HCEC 1CT (cell line): ENCODE measurements around the gene LETM1.

Experiments used
- DNase-seq: peaks from one replicate; pipeline ENCODE4 v3.0.0-alpha.2; 2017

Gene LETM1

GRCh38 chr4:1793496-1793840 lies 62.5 kb downstream of the LETM1 start:
- DNase-seq = no peak

GRCh38 chr4:1792832-1793495 lies 63.0 kb downstream of the LETM1 start, which contains the start of gene FGFR3:
FGFR3 (plus strand) TSS chr4:1793293; CDS start chr4:1793935, 642 bp downstream.
- DNase-seq = no peak

- DNase-seq = no peak
Observed at GRCh38 chr4:1792158-1792831, 63.7 kb downstream of the LETM1 start.

GRCh38 chr4:1790005-1790404 lies 66.0 kb downstream of the LETM1 start:
- DNase-seq = no peak

- DNase-seq = no peak
Observed at GRCh38 chr4:1789552-1789951, 66.4 kb downstream of the LETM1 start.

GRCh38 chr4:1788254-1788973 lies 67.5 kb downstream of the LETM1 start:
- DNase-seq = no peak

- DNase-seq = no peak
Observed at GRCh38 chr4:1787411-1788077, 68.4 kb downstream of the LETM1 start.

GRCh38 chr4:1786544-1787362 lies 69.2 kb downstream of the LETM1 start:
- no peak for DNase-seq

GRCh38 chr4:1785592-1785991 lies 70.4 kb downstream of the LETM1 start:
- no peak for DNase-seq

- no peak for DNase-seq
Observed at GRCh38 chr4:1784789-1785591, 71.0 kb downstream of the LETM1 start.

GRCh38 chr4:1784395-1784788 lies 71.6 kb downstream of the LETM1 start:
- no peak for DNase-seq

GRCh38 chr4:1783970-1784369 lies 72.0 kb downstream of the LETM1 start:
- DNase-seq = no peak

- DNase-seq = no peak
Observed at GRCh38 chr4:1783015-1783414, 72.9 kb downstream of the LETM1 start.

- no peak for DNase-seq
Observed at GRCh38 chr4:1780435-1780834, 75.5 kb downstream of the LETM1 start.

GRCh38 chr4:1779588-1780382 lies 76.2 kb downstream of the LETM1 start:
- DNase-seq = no peak

GRCh38 chr4:1778642-1779392 lies 77.1 kb downstream of the LETM1 start:
- DNase-seq = no peak

GRCh38 chr4:1777822-1778641 lies 77.9 kb downstream of the LETM1 start:
- DNase-seq = no peak

GRCh38 chr4:1776521-1777161 lies 79.3 kb downstream of the LETM1 start:
- DNase-seq = no peak
